Trophoblast cell (in vitro differentiated cells and primary cell): ENCODE measurements around the gene TSSK6.

Experiments used
- DNase-seq, 2 donors: peaks; one replicate each; pipeline ENCODE4 v3.0.0-alpha.2; 2016
- H2AFZ ChIP-seq: 2 replicates; pipeline ENCODE4 v1.6.1; 2013; ENCODE audit warnings: low read length, moderate library complexity, mild to moderate bottlenecking; ENCODE audit not compliant: insufficient read depth, poor library complexity
- H2AK5ac ChIP-seq: 2 replicates; pipeline ENCODE4 v1.6.1; 2013; ENCODE audit warnings: mild to moderate bottlenecking, low read length
- H2BK120ac ChIP-seq: 2 replicates; pipeline ENCODE4 v1.6.1; 2013; ENCODE audit warnings: low read length, mild to moderate bottlenecking, moderate library complexity; ENCODE audit not compliant: insufficient read depth, poor library complexity
- H2BK12ac ChIP-seq: 2 replicates; pipeline ENCODE4 v1.6.1; 2013; ENCODE audit warnings: mild to moderate bottlenecking, low read length, moderate library complexity
- H2BK5ac ChIP-seq: 2 replicates; pipeline ENCODE4 v1.6.1; 2013; ENCODE audit warnings: low read length, low read depth, moderate library complexity, mild to moderate bottlenecking; ENCODE audit not compliant: poor library complexity
- H3K14ac ChIP-seq: 2 replicates; pipeline ENCODE4 v1.6.1; 2013; ENCODE audit warnings: mild to moderate bottlenecking, low read length
- H3K18ac ChIP-seq: 2 replicates; pipeline ENCODE4 v1.6.1; 2013; ENCODE audit warnings: mild to moderate bottlenecking, low read length
- H3K23ac ChIP-seq: 2 replicates; pipeline ENCODE4 v1.6.1; 2013; ENCODE audit warnings: low read length
- H3K27ac ChIP-seq: 2 replicates; pipeline ENCODE4 v1.5.1; 2013; ENCODE audit warnings: low read depth, mild to moderate bottlenecking, inconsistent platforms, low read length, moderate library complexity
- H3K27me3 ChIP-seq: 2 replicates; pipeline ENCODE4 v1.6.1; 2013; ENCODE audit warnings: inconsistent platforms, mild to moderate bottlenecking, low read length, moderate library complexity; ENCODE audit not compliant: insufficient read depth
- H3K36me3 ChIP-seq, 2 experiments: 1 replicate in 1 of 2; 2 replicates in 1 of 2; pipeline ENCODE4 v1.6.1; 2013; ENCODE audit warnings: low read length in 2 of 2, mild to moderate bottlenecking in 2 of 2, moderate library complexity in 1 of 2; ENCODE audit not compliant: insufficient read depth in 2 of 2, control insufficient read depth in 1 of 2
- H3K4ac ChIP-seq: 2 replicates; pipeline ENCODE4 v1.6.1; 2013; ENCODE audit warnings: low read depth, mild to moderate bottlenecking, low read length, moderate library complexity
- H3K4me1 ChIP-seq, 2 experiments: 1 replicate in 1 of 2; 2 replicates in 1 of 2; pipeline ENCODE4 v1.6.1; 2013; ENCODE audit warnings: low read length in 2 of 2, mild to moderate bottlenecking in 2 of 2, moderate library complexity in 1 of 2; ENCODE audit not compliant: insufficient read depth in 2 of 2, control insufficient read depth in 1 of 2
- H3K4me2 ChIP-seq: 2 replicates; pipeline ENCODE4 v1.6.1; 2013; ENCODE audit warnings: inconsistent platforms, mild to moderate bottlenecking, low read length, moderate library complexity
- H3K4me3 ChIP-seq: 2 replicates; pipeline ENCODE4 v1.5.1; 2013; ENCODE audit warnings: mild to moderate bottlenecking, low read depth, low read length, inconsistent platforms
- H3K79me1 ChIP-seq: one replicate; pipeline ENCODE4 v1.6.1; 2013; ENCODE audit warnings: low read length
- H3K79me2 ChIP-seq: 2 replicates; pipeline ENCODE4 v1.6.1; 2013; ENCODE audit warnings: low read length, mild to moderate bottlenecking; ENCODE audit not compliant: control insufficient read depth, insufficient read depth, poor library complexity
- H3K9ac ChIP-seq: 2 replicates; pipeline ENCODE4 v1.6.1; 2013; ENCODE audit warnings: mild to moderate bottlenecking, low read length
- H3K9me3 ChIP-seq: 2 replicates; pipeline ENCODE4 v1.6.1; 2013; ENCODE audit warnings: low read depth, mild to moderate bottlenecking, control low read depth, inconsistent platforms, low read length; ENCODE audit not compliant: insufficient read depth
- H4K12ac ChIP-seq: 2 replicates; pipeline ENCODE4 v1.6.1; 2013; ENCODE audit warnings: low read depth, mild to moderate bottlenecking, low read length, moderate library complexity
- H4K8ac ChIP-seq: 2 replicates; pipeline ENCODE4 v1.6.1; 2013; ENCODE audit warnings: low read depth, mild to moderate bottlenecking, low read length, moderate library complexity
- H4K91ac ChIP-seq: one replicate; pipeline ENCODE4 v1.6.1; 2013; ENCODE audit warnings: low read depth, mild to moderate bottlenecking, low read length, moderate library complexity
- WGBS: extraction: QIAGEN DNeasy Blood & Tissue Kit; methylation state at CpG from one replicate; pipeline ENCODE4 v1.1.7; 2013; ENCODE audit warnings: missing lambda C conversion rate; ENCODE audit not compliant: insufficient read length, insufficient coverage; ENCODE audit errors: extremely low coverage; 5-methylcytosine and 5-hydroxymethylcytosine counted together

Gene TSSK6

GRCh38 chr19:19540715-19541515, 25.6 kb upstream of the TSSK6 start:
- WGBS = no CpG with 5 or more reads among the region's 45 CpGs
- no peak overlapping the region for H2BK5ac ChIP-seq
- H2BK12ac ChIP-seq = no peak overlapping the region
- H4K91ac ChIP-seq = no peak overlapping the region
- no peak overlapping the region for H2AK5ac ChIP-seq
- H3K14ac ChIP-seq = no peak overlapping the region
- H4K12ac ChIP-seq = no peak overlapping the region
- H3K27me3 ChIP-seq = peaks cover 5% of the 10 kb centered on the region
- no peaks in the 10 kb centered on the region for H3K79me1 ChIP-seq
- peak; percentile 82 to 85 for DNase-seq
- no peak overlapping the region for H3K4me3 ChIP-seq
- H3K9ac ChIP-seq = no peak overlapping the region
- no peak overlapping the region for H3K27ac ChIP-seq
- H2AFZ ChIP-seq = no peak overlapping the region
- no peak overlapping the region for H4K8ac ChIP-seq
- H3K4me2 ChIP-seq = peak overlapping the region; percentile 8
- no peak overlapping the region for H3K4ac ChIP-seq
- peaks cover 3 to 9% of the 10 kb centered on the region in 2 experiments for H3K36me3 ChIP-seq
- H3K18ac ChIP-seq = no peak overlapping the region
- H2BK120ac ChIP-seq = no peak overlapping the region
- H3K23ac ChIP-seq = no peak overlapping the region
- H3K9me3 ChIP-seq = peaks cover 16% of the 10 kb centered on the region
- H3K79me2 ChIP-seq = no peaks in the 10 kb centered on the region
- H3K4me1 ChIP-seq = peaks cover 4 to 10% of the 10 kb centered on the region in 2 experiments

- Histone ChIP-seq H3K4me3 (no peak overlapping the region), H2BK5ac (no peak overlapping the region), H3K27me3 (peaks cover 5% of the 10 kb centered on the region), H3K79me2 (no peaks in the 10 kb centered on the region), H4K91ac (no peak overlapping the region), H3K23ac (no peak overlapping the region), H3K79me1 (no peaks in the 10 kb centered on the region), H4K8ac (no peak overlapping the region), H3K9me3 (peaks cover 15% of the 10 kb centered on the region), H2BK120ac (no peak overlapping the region), H3K9ac (no peak overlapping the region), H3K36me3 (peaks cover 5 to 13% of the 10 kb centered on the region in 2 experiments), H3K4me2 (no peak overlapping the region), H2AK5ac (no peak overlapping the region), H4K12ac (no peak overlapping the region), H2BK12ac (no peak overlapping the region), H3K14ac (no peak overlapping the region), H3K27ac (no peak overlapping the region), H3K4me1 (peaks cover 4 to 10% of the 10 kb centered on the region in 2 experiments), H3K18ac (no peak overlapping the region), H2AFZ (no peak overlapping the region), H3K4ac (no peak overlapping the region)
- no CpG with 5 or more reads among the region's 74 CpGs for WGBS
- DNase-seq = peak; percentile 57 to 68
Measured at GRCh38 chr19:19540064-19540714, 24.8 kb upstream of the TSSK6 start.

- H2BK5ac ChIP-seq = no peak overlapping the region
- H3K79me1 ChIP-seq = no peaks in the 10 kb centered on the region
- no peak overlapping the region for H3K27ac ChIP-seq
- no peak overlapping the region for H3K9ac ChIP-seq
- peaks cover 5% of the 10 kb centered on the region for H3K27me3 ChIP-seq
- H3K4ac ChIP-seq = no peak overlapping the region
- peaks cover 4 to 15% of the 10 kb centered on the region in 2 experiments for H3K36me3 ChIP-seq
- no peak overlapping the region for H4K8ac ChIP-seq
- WGBS = no CpG with 5 or more reads among the region's 19 CpGs
- no peak overlapping the region for H4K12ac ChIP-seq
- no peak overlapping the region for H3K23ac ChIP-seq
- no peak overlapping the region for H3K18ac ChIP-seq
- H2AFZ ChIP-seq = no peak overlapping the region
- no peak overlapping the region for H3K4me2 ChIP-seq
- peaks cover 15% of the 10 kb centered on the region for H3K9me3 ChIP-seq
- no peak overlapping the region for H2BK120ac ChIP-seq
- H3K4me3 ChIP-seq = no peak overlapping the region
- H2AK5ac ChIP-seq = no peak overlapping the region
- no peak for DNase-seq
- H3K4me1 ChIP-seq = peaks cover 4 to 10% of the 10 kb centered on the region in 2 experiments
- no peak overlapping the region for H2BK12ac ChIP-seq
- no peaks in the 10 kb centered on the region for H3K79me2 ChIP-seq
- no peak overlapping the region for H4K91ac ChIP-seq
- H3K14ac ChIP-seq = no peak overlapping the region
Measured at GRCh38 chr19:19539698-19540063, 24.3 kb upstream of the TSSK6 start.

- no CpG with 5 or more reads among the region's 7 CpGs for WGBS
- no peaks in the 10 kb centered on the region for H3K79me2 ChIP-seq
- H3K4ac ChIP-seq = no peak overlapping the region
Measured at GRCh38 chr19:19538785-19539166, 23.4 kb upstream of the TSSK6 start.

More at GRCh38 chr19:19538785-19539166, 23.4 kb upstream of the TSSK6 start:
- Histone ChIP-seq H2BK120ac (no peak overlapping the region), H3K27me3 (peaks cover 5% of the 10 kb centered on the region), H3K9me3 (peaks cover 15% of the 10 kb centered on the region), H3K9ac (no peak overlapping the region), H3K18ac (no peak overlapping the region), H2AFZ (no peak overlapping the region), H2AK5ac (no peak overlapping the region), H4K12ac (no peak overlapping the region), H3K23ac (no peak overlapping the region), H3K14ac (no peak overlapping the region), H3K4me1 (peaks cover 4 to 10% of the 10 kb centered on the region in 2 experiments), H2BK5ac (no peak overlapping the region), H3K4me2 (peak overlapping the region; percentile 62), H4K8ac (no peak overlapping the region), H3K36me3 (peaks cover 4 to 10% of the 10 kb centered on the region in 2 experiments), H3K79me1 (no peaks in the 10 kb centered on the region), H3K27ac (no peak overlapping the region), H2BK12ac (no peak overlapping the region), H3K4me3 (no peak overlapping the region), H4K91ac (no peak overlapping the region)
- DNase-seq = no peak
